ENCODE results near the gene MID2. TPM values are rescaled to one million over a fixed set of nuclear protein-coding genes. Genes with fewer than 3 reads are reported as not detected.

The MID2 gene
- total RNA-seq, 1 donor from 2014 or later = 21.9 TPM

DNA sequence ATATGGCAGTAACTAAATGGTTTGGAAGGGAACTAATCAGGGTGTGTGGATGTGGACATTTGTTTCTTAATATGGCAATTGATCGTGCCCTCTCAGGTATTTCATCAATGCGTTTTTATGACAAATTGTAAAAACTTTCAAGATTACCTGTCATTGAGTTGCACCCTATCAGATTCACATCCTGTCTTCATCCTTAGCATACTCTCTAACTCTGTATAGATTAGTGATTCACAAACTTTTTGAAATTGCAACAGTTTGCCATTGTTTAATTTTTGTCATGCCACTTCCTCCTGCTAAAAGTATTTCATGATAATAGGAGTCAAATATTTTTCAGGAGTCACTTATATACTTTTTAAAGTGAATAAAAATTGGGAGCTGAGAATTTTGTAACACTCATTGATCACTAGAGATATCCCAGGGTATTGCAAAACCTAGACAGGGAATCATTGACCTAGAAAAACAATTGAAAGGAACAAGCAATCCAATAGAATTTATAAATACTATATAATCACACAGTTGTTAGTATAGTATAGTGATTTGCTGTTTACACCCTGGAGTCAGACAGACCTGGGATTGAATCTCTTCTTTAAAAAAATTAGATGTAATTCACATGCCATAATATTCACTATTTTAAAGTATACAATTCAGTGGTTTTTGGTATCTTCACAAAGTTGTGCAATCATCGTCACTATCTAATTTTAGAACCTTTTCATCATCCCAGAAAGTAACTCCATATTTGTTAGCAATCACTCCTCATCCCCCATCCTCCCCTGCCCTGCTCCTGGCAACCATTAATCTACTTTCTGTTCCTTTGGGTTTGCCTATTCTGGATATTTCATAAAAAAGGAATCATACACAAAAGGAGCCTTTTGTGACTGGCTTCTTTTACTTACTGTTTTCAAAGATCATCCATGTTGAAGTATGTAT is 8.9 kb downstream of the MID2 start:
- H3K4me3 ChIP-seq (ENCODE audit: low read depth, low read length) = no peak overlapping the region
- no peaks in the 10 kb centered on the region for H3K27me3 ChIP-seq (ENCODE audit: control insufficient read depth, insufficient read depth, low read length)
- no peaks in the 10 kb centered on the region for H3K36me3 ChIP-seq (ENCODE audit: control insufficient read depth, insufficient read depth, low read length)
- DNase-seq (ENCODE audit: low read depth) = peak; percentile 37
- TF ChIP-seq, protein P1, sequence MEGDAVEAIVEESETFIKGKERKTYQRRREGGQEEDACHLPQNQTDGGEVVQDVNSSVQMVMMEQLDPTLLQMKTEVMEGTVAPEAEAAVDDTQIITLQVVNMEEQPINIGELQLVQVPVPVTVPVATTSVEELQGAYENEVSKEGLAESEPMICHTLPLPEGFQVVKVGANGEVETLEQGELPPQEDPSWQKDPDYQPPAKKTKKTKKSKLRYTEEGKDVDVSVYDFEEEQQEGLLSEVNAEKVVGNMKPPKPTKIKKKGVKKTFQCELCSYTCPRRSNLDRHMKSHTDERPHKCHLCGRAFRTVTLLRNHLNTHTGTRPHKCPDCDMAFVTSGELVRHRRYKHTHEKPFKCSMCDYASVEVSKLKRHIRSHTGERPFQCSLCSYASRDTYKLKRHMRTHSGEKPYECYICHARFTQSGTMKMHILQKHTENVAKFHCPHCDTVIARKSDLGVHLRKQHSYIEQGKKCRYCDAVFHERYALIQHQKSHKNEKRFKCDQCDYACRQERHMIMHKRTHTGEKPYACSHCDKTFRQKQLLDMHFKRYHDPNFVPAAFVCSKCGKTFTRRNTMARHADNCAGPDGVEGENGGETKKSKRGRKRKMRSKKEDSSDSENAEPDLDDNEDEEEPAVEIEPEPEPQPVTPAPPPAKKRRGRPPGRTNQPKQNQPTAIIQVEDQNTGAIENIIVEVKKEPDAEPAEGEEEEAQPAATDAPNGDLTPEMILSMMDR (IDR thresholded peaks at IDR 0.05; ENCODE audit: insufficient read depth, low read length, severe bottlenecking) = no peak
- FAIRE-seq = no peak

DNA sequence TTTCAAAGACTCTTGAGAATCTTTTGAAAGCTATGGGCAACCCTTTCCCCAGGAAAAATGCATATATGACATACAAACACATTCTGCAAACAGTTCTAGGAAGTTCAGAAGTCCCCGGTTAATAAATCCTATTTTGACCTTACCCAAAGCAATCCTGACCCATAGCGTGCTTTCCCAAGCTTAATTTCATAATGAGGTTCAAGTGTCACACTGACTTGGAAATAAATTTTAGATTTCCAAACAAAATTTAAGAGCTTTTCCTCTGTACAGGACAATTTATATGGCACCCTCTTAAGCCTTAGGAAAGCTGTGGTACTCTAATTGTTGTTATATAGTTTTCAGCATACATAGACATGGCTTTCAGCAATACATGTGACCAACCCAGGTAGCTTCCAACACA is 11.3 kb downstream of the MID2 start:
- DNase-seq (ENCODE audit: low read depth) (no peak), FAIRE-seq (no peak)
- TF ChIP-seq, protein P1 (IDR thresholded peaks at IDR 0.05; ENCODE audit: insufficient read depth, low read length, severe bottlenecking) = no peak

DNA sequence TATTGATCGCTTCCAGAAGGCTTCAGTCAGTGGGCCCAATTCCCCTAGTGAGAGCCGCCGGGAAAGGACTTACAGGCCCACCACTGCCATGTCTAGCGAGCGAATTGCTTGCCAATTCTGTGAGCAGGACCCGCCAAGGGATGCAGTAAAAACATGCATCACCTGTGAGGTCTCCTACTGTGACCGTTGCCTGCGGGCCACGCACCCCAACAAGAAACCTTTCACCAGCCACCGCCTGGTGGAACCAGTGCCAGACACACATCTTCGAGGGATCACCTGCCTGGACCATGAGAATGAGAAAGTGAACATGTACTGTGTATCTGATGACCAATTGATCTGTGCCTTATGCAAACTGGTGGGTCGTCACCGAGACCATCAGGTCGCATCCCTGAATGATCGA is 15.3 kb downstream of the MID2 start:
- no peak overlapping the region for H3K4me3 ChIP-seq (ENCODE audit: low read depth, low read length)
- H3K36me3 ChIP-seq (ENCODE audit: control insufficient read depth, insufficient read depth, low read length) = peaks cover 2% of the 10 kb centered on the region
- TF ChIP-seq, protein P1 (IDR thresholded peaks at IDR 0.05; ENCODE audit: insufficient read depth, low read length, severe bottlenecking) = no peak
- FAIRE-seq (no peak), DNase-seq (ENCODE audit: low read depth) (no peak)
- no peaks in the 10 kb centered on the region for H3K27me3 ChIP-seq (ENCODE audit: control insufficient read depth, insufficient read depth, low read length)

More for the DNA sequence above, 11.3 kb downstream of the MID2 start:
- Histone ChIP-seq H3K4me3 (ENCODE audit: low read depth, low read length) (no peak overlapping the region), H3K36me3 (ENCODE audit: control insufficient read depth, insufficient read depth, low read length) (peaks cover 2% of the 10 kb centered on the region), H3K27me3 (ENCODE audit: control insufficient read depth, insufficient read depth, low read length) (no peaks in the 10 kb centered on the region)

DNA sequence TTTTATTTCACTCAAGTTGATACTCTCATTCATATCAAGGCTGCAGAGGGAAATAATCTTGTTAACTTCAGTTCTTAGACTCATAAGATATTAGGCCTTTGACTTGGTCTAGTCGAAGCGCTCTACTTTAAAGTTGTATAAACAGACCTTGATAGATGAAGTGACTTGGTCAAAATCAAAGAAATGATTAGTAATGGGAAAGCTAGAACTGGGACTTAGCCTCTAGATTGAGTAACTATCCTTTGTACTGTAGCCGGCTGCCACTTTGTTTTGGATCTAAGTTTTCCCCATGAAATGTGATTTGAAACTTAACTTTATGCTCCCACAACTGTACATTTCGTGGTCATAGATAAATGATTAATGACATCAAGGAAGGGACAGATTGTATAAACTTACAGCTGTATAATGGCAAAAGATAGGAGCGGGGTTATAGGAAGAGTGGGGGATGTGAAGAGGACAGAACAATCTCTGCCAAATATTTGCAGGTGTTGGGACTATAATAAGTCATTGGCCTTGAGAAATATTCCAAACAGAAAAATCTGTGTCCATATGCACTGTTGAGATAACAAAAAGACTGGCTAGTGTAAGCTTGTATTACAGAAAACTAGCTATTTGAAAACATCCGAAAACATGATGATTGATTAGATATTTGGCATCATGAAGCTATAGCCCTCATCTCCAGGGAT is 17.2 kb downstream of the MID2 start:
- TF ChIP-seq, protein P1 (IDR thresholded peaks at IDR 0.05; ENCODE audit: insufficient read depth, low read length, severe bottlenecking) = no peak
- no peak overlapping the region for H3K4me3 ChIP-seq (ENCODE audit: low read depth, low read length)
- no peak for DNase-seq (ENCODE audit: low read depth)
- H3K36me3 ChIP-seq (ENCODE audit: control insufficient read depth, insufficient read depth, low read length) = peaks cover 2% of the 10 kb centered on the region
- H3K27me3 ChIP-seq (ENCODE audit: control insufficient read depth, insufficient read depth, low read length) = no peaks in the 10 kb centered on the region
- FAIRE-seq = no peak

DNA sequence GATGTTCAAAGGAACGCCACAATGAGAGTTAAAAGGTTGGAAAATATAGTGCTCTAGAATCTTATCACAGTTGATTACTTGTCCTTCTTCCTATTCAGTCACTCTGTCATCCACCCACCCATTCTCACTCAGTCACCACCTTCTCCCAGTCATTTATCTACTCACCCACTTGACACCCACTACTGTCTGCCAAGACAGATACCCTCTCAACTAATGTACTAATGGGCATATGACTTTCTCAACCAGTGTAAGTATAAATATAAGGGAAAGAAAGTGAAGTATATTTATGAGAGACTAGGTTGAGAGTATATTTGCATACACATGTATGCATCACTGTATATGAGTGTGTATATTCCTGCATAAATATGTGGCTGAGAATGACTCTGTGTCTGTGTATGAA is 20.0 kb downstream of the MID2 start:
- no peaks in the 10 kb centered on the region for H3K27me3 ChIP-seq (ENCODE audit: control insufficient read depth, insufficient read depth, low read length)
- TF ChIP-seq, protein P1 (IDR thresholded peaks at IDR 0.05; ENCODE audit: insufficient read depth, low read length, severe bottlenecking) = no peak
- DNase-seq (ENCODE audit: low read depth) = no peak
- no peak overlapping the region for H3K4me3 ChIP-seq (ENCODE audit: low read depth, low read length)
- H3K36me3 ChIP-seq (ENCODE audit: control insufficient read depth, insufficient read depth, low read length) = peaks cover 2% of the 10 kb centered on the region
- FAIRE-seq = no peak
